Measurements from ENCODE around the gene SEC22A. TPM values are rescaled to one million over a fixed set of nuclear protein-coding genes. Genes with fewer than 3 reads are reported as not detected.

The SEC22A gene
- total and polyA plus RNA-seq, 12 donors: 2.9 to 13.6 (median 10.0) TPM

- Histone ChIP-seq H3K9me3 (no peaks in the 10 kb centered on the region), H3K4me1 (peaks cover 0 to 28% (median 5%) of the 10 kb centered on the region in 9 donors), H3K27ac (no peak overlapping the region), H3K27me3 (no peaks in the 10 kb centered on the region), H3K4me3 (no peak overlapping the region), H3K36me3 (peaks cover 0 to 89% (median 4%) of the 10 kb centered on the region in 9 donors)
- no peak for DNase-seq
- no peak for TF ChIP-seq CTCF (IDR thresholded peaks at IDR 0.05)
- ATAC-seq: no peak
- intact Hi-C loops (cut with DNase I): no loop called here
- 93 to 94% methylated on average over 20 of the region's 20 CpGs for WGBS, 2 donors
Observed at GRCh38 chr3:123289391-123290106, 87.8 kb downstream of the SEC22A start.

DNA sequence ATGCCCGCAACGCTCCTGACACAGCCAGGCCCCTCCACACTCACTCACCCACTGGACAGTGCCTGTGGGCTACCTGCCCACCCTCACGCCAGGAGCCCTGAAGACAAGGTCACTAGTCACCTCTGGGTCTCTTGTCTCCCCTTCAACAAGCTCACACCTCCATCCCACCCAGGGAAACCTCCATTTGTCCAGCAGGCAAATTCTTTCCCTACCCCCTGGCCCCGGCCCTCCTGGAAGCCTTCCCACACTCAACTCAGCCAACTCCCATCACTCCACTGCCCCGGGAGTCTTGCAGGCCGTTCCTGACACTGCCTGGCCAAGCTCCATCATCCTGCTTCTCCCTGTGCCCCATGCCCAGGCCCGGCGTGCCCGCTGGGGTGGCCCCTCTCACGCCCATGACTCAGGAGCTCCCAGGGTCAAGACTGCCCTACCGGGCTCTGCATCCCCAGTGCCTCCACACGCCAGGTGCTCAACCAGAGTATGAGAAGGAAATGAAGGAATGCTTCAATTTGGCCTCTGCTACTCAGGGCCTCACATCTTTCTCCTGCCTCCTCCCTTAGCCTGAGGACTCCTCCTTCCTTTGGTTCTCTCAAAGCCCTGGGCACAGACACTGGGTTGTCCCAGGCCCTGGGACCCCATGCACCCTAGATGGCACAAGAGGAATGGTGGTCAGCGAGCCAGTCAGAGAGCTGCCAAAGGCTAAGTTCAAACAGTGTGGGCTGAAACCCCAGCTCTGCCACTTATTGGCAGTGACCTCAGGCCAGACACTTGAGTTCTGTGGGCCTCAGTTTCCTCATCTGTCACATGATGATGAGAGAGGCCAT, 88.6 kb downstream of the SEC22A start:
- TF ChIP-seq CTCF (IDR thresholded peaks at IDR 0.05): no peak
- Histone ChIP-seq H3K4me3 (no peak overlapping the region), H3K27me3 (no peaks in the 10 kb centered on the region), H3K27ac (peak overlapping the region in 1 of 10 donors; percentile 4), H3K4me1 (peaks cover 0 to 20% (median 5%) of the 10 kb centered on the region in 9 donors), H3K9me3 (no peaks in the 10 kb centered on the region), H3K36me3 (peaks cover 0 to 85% (median 4%) of the 10 kb centered on the region in 9 donors)
- 57 to 78% methylated on average over 13 of the region's 13 CpGs for WGBS, 2 donors
- DNase-seq: no peak
- peak in 4 of 8 donors; percentile 5 to 35 (median 12) for ATAC-seq
- intact Hi-C loops (cut with DNase I): no loop called here

DNA sequence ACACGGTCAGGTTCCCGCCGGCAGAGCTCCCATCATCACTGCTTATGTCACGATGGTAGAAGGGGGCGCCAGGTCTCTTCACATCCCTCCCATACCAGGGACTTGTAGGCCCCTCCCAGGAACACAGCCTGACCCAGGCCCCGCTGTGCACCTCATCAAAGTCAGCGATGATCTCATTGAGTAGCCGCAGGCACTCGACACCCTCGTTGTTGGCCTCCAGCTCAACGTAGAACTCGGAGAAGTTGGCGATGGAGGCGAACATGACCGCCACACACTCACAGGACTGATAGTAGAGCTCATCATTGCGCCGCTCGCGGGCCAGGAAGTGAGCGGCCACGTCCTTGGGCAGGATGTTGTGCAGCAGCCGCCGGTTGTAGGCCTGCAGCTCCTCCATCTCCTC, 89.2 kb downstream of the SEC22A start:
- no peak for TF ChIP-seq CTCF (IDR thresholded peaks at IDR 0.05)
- DNase-seq (no peak), ATAC-seq (no peak)
- Histone ChIP-seq H3K27ac (peak overlapping the region in 1 of 10 donors; percentile 4), H3K4me1 (peaks cover 0 to 14% (median under 1%) of the 10 kb centered on the region in 9 donors), H3K27me3 (no peaks in the 10 kb centered on the region), H3K9me3 (no peaks in the 10 kb centered on the region), H3K4me3 (no peak overlapping the region), H3K36me3 (peaks cover 0 to 85% (median 4%) of the 10 kb centered on the region in 9 donors)
- 83 to 85% methylated on average over 23 of the region's 23 CpGs for WGBS, 2 donors
- intact Hi-C loops (cut with DNase I): no loop called here

DNA sequence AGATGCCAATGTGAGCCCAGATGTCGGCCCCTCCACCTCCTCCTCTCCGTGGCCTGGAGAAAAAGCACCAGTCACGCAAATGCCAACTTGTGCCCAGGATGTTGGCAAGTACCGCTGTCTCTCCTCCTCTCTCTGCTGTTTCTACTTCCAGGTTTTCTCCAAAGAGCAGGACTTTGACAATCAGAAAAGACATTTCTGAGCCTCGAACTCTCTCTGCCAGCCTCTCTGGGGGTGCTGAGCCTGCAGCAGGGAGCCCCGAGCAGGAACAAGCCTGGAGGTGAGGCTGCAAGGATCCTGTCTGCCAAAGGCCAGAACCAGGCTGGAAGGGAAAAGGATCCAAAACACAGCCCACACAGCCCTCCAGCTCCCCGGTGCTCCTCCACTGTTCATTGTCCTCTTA, 89.7 kb downstream of the SEC22A start:
- peaks cover 0 to 86% (median 4%) of the 10 kb centered on the region in 9 donors for H3K36me3 ChIP-seq
- no peak for DNase-seq
- no peaks in the 10 kb centered on the region for H3K27me3 ChIP-seq
- peaks cover 0 to 12% (median 0%) of the 10 kb centered on the region in 9 donors for H3K4me1 ChIP-seq
- H3K9me3 ChIP-seq: no peaks in the 10 kb centered on the region
- H3K4me3 ChIP-seq: no peak overlapping the region
- TF ChIP-seq CTCF (IDR thresholded peaks at IDR 0.05): no peak
- intact Hi-C loops (cut with DNase I): no loop called here
- no peak for ATAC-seq
- WGBS, 2 donors: 59 to 72% methylated on average over 7 of the region's 7 CpGs
- no peak overlapping the region for H3K27ac ChIP-seq
